ENCODE results near the gene KCND2.
A peak's percentile ranks its signal among the peaks of the same experiment; 100 is the strongest.

The KCND2 gene

DNA sequence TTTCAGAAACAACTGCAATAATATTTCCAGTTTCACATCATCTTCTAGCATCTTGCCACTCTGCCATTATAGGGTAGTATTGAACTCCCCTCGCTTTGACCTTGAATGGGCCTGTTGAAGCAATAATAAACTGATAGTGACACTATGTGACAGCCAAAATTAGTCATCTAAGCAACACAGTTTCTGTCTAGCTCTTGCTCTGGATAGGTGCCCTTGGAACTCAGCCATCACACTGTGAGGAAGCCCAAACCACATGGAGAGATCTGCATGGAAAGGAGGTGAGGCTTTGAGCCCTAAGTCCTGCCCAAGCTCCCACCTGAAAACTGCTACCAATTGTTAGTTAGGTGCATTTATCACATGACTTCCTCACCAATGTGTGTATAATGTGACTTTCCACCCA is 18.1 kb upstream of the KCND2 start:
- no peak for DNase-seq (ENCODE audit: low read depth)
- TF ChIP-seq, protein P1, sequence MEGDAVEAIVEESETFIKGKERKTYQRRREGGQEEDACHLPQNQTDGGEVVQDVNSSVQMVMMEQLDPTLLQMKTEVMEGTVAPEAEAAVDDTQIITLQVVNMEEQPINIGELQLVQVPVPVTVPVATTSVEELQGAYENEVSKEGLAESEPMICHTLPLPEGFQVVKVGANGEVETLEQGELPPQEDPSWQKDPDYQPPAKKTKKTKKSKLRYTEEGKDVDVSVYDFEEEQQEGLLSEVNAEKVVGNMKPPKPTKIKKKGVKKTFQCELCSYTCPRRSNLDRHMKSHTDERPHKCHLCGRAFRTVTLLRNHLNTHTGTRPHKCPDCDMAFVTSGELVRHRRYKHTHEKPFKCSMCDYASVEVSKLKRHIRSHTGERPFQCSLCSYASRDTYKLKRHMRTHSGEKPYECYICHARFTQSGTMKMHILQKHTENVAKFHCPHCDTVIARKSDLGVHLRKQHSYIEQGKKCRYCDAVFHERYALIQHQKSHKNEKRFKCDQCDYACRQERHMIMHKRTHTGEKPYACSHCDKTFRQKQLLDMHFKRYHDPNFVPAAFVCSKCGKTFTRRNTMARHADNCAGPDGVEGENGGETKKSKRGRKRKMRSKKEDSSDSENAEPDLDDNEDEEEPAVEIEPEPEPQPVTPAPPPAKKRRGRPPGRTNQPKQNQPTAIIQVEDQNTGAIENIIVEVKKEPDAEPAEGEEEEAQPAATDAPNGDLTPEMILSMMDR (IDR thresholded peaks at IDR 0.05; ENCODE audit: control insufficient read depth, extremely low read depth, insufficient read depth) = no peak
- no peak overlapping the region for H3K4me3 ChIP-seq (ENCODE audit: low read depth, low read length)

DNA sequence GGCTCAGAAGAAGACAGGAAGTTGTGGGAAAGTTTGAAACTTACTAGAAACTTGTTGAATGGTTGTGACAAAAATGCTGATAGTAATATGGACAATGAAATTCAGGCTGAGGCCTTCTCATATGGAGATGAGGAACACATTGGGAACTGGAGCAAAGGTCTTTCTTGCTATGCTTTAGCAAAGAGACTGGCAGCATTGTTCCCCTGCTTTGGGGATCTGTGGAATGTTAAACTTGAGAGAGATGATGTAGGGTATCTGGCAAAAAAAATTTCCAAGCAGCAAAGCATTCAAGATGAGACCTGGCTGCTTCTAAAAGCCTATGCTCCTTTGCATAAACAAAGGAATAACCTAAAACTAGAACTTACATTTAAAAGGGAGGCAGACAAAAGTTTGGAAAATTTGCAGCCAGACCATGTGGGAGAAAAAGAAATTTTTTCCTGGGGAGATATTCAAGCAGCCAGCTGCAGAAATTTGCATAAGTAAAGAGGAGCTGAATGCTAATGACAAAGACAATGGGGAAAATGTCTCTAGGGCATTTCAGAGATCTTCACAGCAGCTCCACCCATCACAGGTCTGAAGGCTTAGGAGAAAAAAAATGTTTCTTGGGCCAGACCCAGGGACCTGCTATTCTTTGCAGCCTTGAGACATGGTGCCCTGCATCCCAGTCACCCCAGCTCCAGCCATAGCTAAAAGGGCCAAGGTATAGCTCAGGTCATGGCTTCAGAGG is 16.5 kb upstream of the KCND2 start:
- TF ChIP-seq, protein P1 (IDR thresholded peaks at IDR 0.05; ENCODE audit: control insufficient read depth, extremely low read depth, insufficient read depth) = no peak
- no peak overlapping the region for H3K4me3 ChIP-seq (ENCODE audit: low read depth, low read length)
- no peak for DNase-seq (ENCODE audit: low read depth)

DNA sequence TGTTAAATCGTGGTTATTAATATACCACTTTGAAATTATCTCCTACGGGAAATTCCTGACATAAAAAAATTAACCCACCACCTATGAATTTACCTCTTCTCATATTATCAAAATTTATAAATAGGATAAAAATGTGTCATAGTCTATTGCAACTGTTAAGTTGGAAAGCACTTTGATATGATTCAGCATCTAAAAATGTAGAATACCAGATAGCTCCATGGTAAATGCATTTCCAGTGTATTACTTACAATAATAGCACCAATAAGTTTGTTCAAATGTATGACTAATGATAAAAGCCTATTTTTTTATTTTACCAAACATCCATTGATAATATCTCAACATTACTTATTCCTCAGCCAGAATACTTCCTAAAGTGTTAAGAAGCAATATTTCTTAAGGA is 13.6 kb upstream of the KCND2 start:
- TF ChIP-seq, protein P1 (IDR thresholded peaks at IDR 0.05; ENCODE audit: control insufficient read depth, extremely low read depth, insufficient read depth) = no peak
- H3K4me3 ChIP-seq (ENCODE audit: low read depth, low read length) = no peak overlapping the region
- DNase-seq (ENCODE audit: low read depth) = no peak

DNA sequence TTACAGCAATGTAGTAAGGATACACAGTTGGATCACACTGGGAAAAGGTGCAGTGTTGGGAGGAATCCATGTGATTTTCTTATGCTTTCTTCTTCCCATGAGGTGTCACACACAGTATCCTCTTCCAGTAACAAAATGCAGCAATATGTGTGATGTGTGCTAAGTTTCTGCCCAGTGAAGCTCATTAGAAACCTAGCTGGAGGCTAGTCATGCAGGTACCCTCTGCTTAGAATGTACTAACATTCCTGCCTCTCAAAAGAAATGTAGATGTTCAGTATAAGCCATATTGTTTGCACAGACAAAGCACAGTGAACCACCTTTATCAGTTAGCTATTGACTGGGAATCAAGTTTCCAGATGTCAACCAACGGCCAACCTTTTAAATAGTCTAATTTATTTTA is 12.9 kb upstream of the KCND2 start:
- DNase-seq (ENCODE audit: low read depth) = no peak
- H3K4me3 ChIP-seq (ENCODE audit: low read depth, low read length) = no peak overlapping the region
- TF ChIP-seq, protein P1 (IDR thresholded peaks at IDR 0.05; ENCODE audit: control insufficient read depth, extremely low read depth, insufficient read depth) = no peak

DNA sequence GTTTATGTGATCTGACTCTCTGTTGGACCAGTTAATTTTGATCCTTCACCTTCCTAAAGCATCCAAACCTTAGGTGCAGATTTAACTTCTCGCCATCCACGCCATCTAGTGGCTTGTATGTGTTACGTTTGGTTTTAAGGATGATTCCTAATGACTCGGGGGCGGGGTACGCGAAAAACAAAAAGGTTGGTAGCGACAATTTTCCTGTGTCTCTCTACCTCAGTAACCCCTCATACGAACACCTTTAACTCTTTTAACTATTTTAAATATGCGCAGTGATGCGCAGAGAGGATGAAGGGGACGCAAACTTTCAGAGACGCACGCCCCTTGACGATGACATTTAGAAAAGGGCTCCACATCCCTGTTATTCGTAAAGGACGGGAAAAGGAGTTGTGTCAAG is 714 bp upstream of the KCND2 start:
- TF ChIP-seq, protein P1 (IDR thresholded peaks at IDR 0.05; ENCODE audit: control insufficient read depth, extremely low read depth, insufficient read depth) = peak; percentile 84
- DNase-seq (ENCODE audit: low read depth) = peak; percentile 34
- peak overlapping the region; percentile 57 for H3K4me3 ChIP-seq (ENCODE audit: low read depth, low read length)

DNA sequence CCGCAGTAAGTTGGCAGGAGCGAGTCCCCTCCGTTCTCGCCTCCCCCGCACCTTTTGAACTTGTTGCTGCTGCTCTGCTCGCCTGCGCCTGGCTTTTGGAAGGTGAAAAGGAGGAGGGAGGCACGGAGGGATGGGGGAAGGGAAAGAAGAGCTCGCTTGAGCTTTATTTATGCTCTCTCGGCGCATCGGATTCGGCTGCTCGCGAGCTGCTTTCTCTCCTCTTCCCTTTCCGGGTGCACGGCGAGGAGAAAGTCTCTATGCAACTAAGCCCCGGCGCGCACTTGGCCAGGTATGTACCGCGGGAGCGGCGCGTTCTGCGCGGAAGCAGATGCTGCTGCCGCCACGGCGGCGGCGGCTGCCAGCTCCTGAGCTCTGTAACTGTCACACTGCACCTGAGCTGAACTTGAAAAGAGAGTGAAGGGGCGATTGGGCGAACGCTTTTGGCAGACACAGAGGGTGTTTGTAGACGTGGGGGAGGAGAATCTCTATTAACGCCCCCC is 551 bp downstream of the KCND2 start:
- peak overlapping the region; percentile 57 for H3K4me3 ChIP-seq (ENCODE audit: low read depth, low read length)
- TF ChIP-seq, protein P1 (IDR thresholded peaks at IDR 0.05; ENCODE audit: control insufficient read depth, extremely low read depth, insufficient read depth) = no peak
- peak; percentile 18 for DNase-seq (ENCODE audit: low read depth)

DNA sequence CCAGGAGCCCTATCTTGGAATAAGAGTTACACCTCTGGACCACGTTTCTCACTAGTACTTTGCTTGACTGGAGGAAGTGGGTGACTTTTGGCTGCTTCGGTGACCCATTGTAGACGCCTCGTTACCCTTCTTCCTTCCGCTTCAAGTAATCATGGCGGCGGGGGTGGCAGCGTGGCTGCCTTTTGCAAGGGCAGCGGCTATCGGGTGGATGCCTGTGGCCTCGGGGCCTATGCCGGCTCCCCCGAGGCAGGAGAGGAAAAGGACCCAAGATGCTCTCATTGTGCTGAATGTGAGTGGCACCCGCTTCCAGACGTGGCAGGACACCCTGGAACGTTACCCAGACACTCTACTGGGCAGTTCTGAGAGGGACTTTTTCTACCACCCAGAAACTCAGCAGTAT is 1.5 kb downstream of the KCND2 start:
- TF ChIP-seq, protein P1 (IDR thresholded peaks at IDR 0.05; ENCODE audit: control insufficient read depth, extremely low read depth, insufficient read depth) = no peak
- no peak overlapping the region for H3K4me3 ChIP-seq (ENCODE audit: low read depth, low read length)
- DNase-seq (ENCODE audit: low read depth) = no peak

All from LNCaP clone FGC (cell line).